ENCODE measurements around the gene TOR1AIP2. TPM values are rescaled to one million over a fixed set of nuclear protein-coding genes. Genes with fewer than 3 reads are reported as not detected.
"Not testable (repeated sequence)": the region's sequence is repeated elsewhere in the genome, so short reads cannot be mapped to it uniquely, and the experiment has no call there.

Gene TOR1AIP2
- polyA plus RNA-seq, 2 of the 4 experiments (the other 2 are of a cell fraction) = 17.1 to 35.0 TPM

DNA sequence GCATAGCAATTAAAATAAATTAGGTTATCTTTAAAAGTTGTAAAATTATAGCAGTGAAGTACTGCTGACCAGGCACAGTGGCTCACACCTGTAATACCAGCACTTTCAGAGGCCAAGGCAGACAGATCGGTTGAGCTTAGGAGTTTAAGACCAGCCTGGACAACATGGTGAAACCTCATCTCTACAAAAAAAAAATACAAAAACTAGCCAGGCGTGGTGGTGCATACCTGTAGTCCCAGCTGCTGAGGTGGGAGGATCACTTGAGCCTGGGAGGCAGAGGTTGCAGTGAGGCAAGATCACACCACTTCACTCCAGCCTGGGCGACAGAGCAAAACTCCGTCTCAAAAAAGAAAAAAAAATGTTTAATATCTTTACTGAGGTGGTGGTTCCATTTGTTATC, 21.8 kb downstream of the TOR1AIP2 start:
- H3K4me3 ChIP-seq; H3K4me1 ChIP-seq; H3K4me2 ChIP-seq; DNase-seq (ENCODE audit: low read depth in 1 of 2, low spot score in 1 of 2); H3K27ac ChIP-seq; POLR2A ChIA-PET; H3K9me3 ChIP-seq; FAIRE-seq; ATAC-seq: not testable (repeated sequence)
- CTCF ChIA-PET = interaction anchor here (0.7 kb wide), 1 partner anchor 11 kb away, joined by 3 read pairs; no protein-coding TSS in a partner anchor
- 95% methylated on average over 4 of the region's 4 CpGs for WGBS (ENCODE audit: missing lambda C conversion rate)

DNA sequence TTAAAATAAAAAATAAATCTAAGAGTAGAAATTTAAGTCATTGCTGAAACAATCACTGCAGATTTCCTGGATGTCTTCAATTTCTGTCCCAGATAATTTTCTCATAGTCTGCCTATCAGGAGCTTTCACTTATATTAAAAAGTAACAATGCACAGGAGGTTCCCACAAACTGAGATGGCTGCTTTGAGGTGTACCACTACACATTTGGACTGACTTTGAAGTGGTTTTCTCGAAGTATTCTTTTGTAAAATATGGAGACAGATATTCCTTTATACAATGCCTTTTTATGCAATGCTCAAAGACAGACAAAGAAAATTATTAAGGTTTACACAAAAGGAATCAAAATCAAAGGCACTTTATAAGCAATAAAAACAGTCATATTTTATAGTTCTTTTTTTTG, 24.5 kb downstream of the TOR1AIP2 start:
- ATAC-seq (no peak), FAIRE-seq (no peak), DNase-seq (ENCODE audit: low read depth in 1 of 2, low spot score in 1 of 2) (no peak)
- H3K4me3 ChIP-seq = no peak overlapping the region
- no peaks in the 10 kb centered on the region for H3K4me1 ChIP-seq
- no peaks in the 10 kb centered on the region for H3K9me3 ChIP-seq
- H3K4me2 ChIP-seq = no peak overlapping the region
- ChIA-PET POLR2A (no interaction called here), CTCF (interaction anchor here (1.1 to 2.1 kb wide), 3 partner anchors 11 to 38 kb away, joined by 3 to 5 read pairs (median 3); no protein-coding TSS in a partner anchor)
- no peak for TF ChIP-seq MYC (IDR thresholded peaks at IDR 0.05; ENCODE audit: borderline replicate concordance, low read length)
- TF ChIP-seq, protein P1, sequence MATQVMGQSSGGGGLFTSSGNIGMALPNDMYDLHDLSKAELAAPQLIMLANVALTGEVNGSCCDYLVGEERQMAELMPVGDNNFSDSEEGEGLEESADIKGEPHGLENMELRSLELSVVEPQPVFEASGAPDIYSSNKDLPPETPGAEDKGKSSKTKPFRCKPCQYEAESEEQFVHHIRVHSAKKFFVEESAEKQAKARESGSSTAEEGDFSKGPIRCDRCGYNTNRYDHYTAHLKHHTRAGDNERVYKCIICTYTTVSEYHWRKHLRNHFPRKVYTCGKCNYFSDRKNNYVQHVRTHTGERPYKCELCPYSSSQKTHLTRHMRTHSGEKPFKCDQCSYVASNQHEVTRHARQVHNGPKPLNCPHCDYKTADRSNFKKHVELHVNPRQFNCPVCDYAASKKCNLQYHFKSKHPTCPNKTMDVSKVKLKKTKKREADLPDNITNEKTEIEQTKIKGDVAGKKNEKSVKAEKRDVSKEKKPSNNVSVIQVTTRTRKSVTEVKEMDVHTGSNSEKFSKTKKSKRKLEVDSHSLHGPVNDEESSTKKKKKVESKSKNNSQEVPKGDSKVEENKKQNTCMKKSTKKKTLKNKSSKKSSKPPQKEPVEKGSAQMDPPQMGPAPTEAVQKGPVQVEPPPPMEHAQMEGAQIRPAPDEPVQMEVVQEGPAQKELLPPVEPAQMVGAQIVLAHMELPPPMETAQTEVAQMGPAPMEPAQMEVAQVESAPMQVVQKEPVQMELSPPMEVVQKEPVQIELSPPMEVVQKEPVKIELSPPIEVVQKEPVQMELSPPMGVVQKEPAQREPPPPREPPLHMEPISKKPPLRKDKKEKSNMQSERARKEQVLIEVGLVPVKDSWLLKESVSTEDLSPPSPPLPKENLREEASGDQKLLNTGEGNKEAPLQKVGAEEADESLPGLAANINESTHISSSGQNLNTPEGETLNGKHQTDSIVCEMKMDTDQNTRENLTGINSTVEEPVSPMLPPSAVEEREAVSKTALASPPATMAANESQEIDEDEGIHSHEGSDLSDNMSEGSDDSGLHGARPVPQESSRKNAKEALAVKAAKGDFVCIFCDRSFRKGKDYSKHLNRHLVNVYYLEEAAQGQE (IDR thresholded peaks at IDR 0.05) = no peak
- no peak for TF ChIP-seq BHLHE40 (IDR thresholded peaks at IDR 0.05; ENCODE audit: low read depth, low read length)
- no peak for TF ChIP-seq TP53 (CRISPR knock-in tag; IDR thresholded peaks at IDR 0.05)
- no peak for TF ChIP-seq ZFP36 (IDR thresholded peaks at IDR 0.05; ENCODE audit: borderline replicate concordance, partially characterized antibody)
- TF ChIP-seq HEYL (CRISPR knock-in tag; IDR thresholded peaks at IDR 0.05) = no peak
- no peak overlapping the region for H3K27ac ChIP-seq
- 90% methylated on average over 1 of the region's 1 CpG for WGBS (ENCODE audit: missing lambda C conversion rate)

DNA sequence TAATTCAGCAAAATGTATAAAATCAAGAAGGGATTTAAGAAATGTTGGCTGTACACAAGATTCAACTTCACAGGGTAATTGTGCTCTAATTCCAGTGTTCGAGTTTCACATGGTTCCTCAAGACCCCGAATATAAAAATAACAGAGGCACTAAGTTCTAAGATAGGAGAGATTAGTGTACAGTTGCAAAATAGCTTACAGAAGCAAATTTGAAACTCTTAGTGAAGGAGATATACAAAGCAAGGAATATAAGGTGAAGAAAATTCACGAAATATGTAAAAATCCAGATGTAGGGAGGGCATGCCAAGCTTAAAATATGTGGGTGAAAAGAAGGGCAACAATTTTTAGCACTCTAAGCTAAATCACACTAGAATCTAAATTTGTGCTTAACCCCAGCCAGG, 29.4 kb downstream of the TOR1AIP2 start:
- H3K4me3 ChIP-seq = no peak overlapping the region
- no peaks in the 10 kb centered on the region for H3K9me3 ChIP-seq
- no peak for FAIRE-seq
- no peak overlapping the region for H3K4me2 ChIP-seq
- POLR2A ChIA-PET = no interaction called here
- CTCF ChIA-PET = interaction anchor here (1.2 kb wide), 2 partner anchors 38 to 46 kb away, joined by 3 read pairs; no protein-coding TSS in a partner anchor
- 93% methylated on average over 3 of the region's 3 CpGs for WGBS (ENCODE audit: missing lambda C conversion rate)
- TF ChIP-seq, protein P2, sequence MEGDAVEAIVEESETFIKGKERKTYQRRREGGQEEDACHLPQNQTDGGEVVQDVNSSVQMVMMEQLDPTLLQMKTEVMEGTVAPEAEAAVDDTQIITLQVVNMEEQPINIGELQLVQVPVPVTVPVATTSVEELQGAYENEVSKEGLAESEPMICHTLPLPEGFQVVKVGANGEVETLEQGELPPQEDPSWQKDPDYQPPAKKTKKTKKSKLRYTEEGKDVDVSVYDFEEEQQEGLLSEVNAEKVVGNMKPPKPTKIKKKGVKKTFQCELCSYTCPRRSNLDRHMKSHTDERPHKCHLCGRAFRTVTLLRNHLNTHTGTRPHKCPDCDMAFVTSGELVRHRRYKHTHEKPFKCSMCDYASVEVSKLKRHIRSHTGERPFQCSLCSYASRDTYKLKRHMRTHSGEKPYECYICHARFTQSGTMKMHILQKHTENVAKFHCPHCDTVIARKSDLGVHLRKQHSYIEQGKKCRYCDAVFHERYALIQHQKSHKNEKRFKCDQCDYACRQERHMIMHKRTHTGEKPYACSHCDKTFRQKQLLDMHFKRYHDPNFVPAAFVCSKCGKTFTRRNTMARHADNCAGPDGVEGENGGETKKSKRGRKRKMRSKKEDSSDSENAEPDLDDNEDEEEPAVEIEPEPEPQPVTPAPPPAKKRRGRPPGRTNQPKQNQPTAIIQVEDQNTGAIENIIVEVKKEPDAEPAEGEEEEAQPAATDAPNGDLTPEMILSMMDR (IDR thresholded peaks at IDR 0.05) = no peak
- TF ChIP-seq CHD4 (IDR thresholded peaks at IDR 0.05; ENCODE audit: borderline replicate concordance) (no peak), MAFK (IDR thresholded peaks at IDR 0.05; ENCODE audit: partially characterized antibody) (peak; percentile 75), NPAS2 (CRISPR knock-in tag; IDR thresholded peaks at IDR 0.05; ENCODE audit: borderline replicate concordance) (no peak), HOXA7 (CRISPR knock-in tag; IDR thresholded peaks at IDR 0.05) (no peak), ZC3H11A (IDR thresholded peaks at IDR 0.05) (no peak), USF2 (IDR thresholded peaks at IDR 0.05) (no peak)
- DNase-seq (ENCODE audit: low read depth in 1 of 2, low spot score in 1 of 2) = no peak
- no peaks in the 10 kb centered on the region for H3K4me1 ChIP-seq
- H3K27ac ChIP-seq = no peak overlapping the region
- no peak for ATAC-seq

- no peak for TF ChIP-seq BHLHE40 (IDR thresholded peaks at IDR 0.05; ENCODE audit: low read depth, low read length)
These were observed 37.5 kb downstream of the TOR1AIP2 start for GRCh38 chr1:179840107-179840506.

DNA sequence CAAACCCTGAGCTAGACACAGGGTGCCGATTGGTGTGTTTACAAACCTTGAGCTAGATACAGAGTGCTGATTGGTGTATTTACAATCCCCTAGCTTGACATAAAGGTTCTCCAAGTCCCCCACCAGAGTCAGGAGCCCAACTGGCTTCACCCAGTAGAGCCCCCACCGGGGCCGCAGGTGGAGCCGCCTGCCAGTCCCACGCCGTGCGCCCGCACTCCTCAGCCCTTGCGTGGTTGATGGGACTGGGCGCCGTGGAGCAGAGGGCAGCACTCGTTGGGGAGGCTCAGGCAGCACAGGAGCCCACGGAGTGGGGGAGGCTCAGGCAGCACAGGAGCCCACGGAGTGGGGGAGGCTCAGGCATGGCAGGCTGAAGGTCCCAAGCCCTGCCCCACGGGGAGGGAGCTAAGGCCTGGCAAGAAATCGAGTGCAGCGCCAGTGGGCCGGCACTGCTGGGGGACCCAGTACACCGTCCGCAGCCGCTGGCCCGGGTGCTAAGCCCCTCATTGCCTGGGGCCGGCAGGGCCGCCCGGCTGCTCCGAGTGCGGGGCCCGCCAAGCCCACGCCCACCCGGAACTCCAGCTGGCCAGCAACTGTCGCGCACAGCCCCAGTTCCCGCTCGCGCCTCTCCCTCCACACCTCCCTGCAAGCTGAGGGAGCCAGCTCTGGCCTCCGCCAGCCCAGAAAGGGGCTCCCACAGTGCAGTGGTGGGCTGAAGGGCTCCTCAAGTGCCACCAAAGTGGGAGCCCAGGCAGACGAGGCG, 40.7 kb downstream of the TOR1AIP2 start:
- FAIRE-seq, POLR2A ChIA-PET: not testable (repeated sequence)
- CTCF ChIA-PET = interaction anchor here (0.8 to 3.8 kb wide), 6 partner anchors 8 to 31 kb away, joined by 3 to 13 read pairs (median 4); no protein-coding TSS in a partner anchor

More at GRCh38 chr1:179840107-179840506, 37.5 kb downstream of the TOR1AIP2 start:
- Histone ChIP-seq H3K4me3 (no peak overlapping the region), H3K4me2 (no peak overlapping the region), H3K4me1 (no peaks in the 10 kb centered on the region), H3K27ac (no peak overlapping the region), H3K9me3 (no peaks in the 10 kb centered on the region)
- ATAC-seq (no peak), FAIRE-seq (no peak), DNase-seq (ENCODE audit: low read depth in 1 of 2, low spot score in 1 of 2) (no peak)
- WGBS (ENCODE audit: missing lambda C conversion rate) = 96% methylated on average over 3 of the region's 3 CpGs
- CTCF ChIA-PET = interaction anchor here (1.1 to 3.8 kb wide), 2 partner anchors 25 to 134 kb away, joined by 5 to 13 read pairs; no protein-coding TSS in a partner anchor
- POLR2A ChIA-PET = no interaction called here

More for the DNA sequence above, 40.7 kb downstream of the TOR1AIP2 start:
- not testable (repeated sequence) for H3K4me3 ChIP-seq; H3K4me1 ChIP-seq; H3K9me3 ChIP-seq; DNase-seq (ENCODE audit: low read depth in 1 of 2, low spot score in 1 of 2); H3K27ac ChIP-seq; ATAC-seq; H3K4me2 ChIP-seq
- WGBS (ENCODE audit: missing lambda C conversion rate) = 92% methylated on average over 29 of the region's 38 CpGs

All from A549 (cell line).